Measurements from ENCODE around the gene SLC6A9.
A peak's percentile ranks its signal among the peaks of the same experiment; 100 is the strongest.

Gene SLC6A9

GRCh38 chr1:44047131-44047530, 15.9 kb upstream of the SLC6A9 start:
- DNase-seq: no peak

DNA sequence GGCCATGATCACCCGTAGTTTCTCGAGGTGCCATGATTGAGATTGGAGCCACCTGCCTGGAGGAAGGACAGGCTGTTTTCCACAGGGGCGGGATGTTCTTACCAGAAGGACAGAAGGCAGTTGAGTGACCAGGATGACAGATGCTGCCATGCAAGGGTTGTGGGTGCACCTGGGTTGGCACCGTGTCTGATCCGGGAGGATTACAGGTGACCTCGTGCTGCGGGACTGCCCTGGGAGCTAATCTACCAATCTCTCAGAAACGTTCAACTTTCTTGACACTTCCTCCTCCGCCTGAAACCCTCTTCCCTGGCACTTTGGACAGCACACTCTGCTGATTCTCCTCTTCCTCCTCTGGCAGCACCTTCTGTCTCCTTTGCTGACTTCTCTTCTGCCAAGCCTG, 13.8 kb upstream of the SLC6A9 start:
- no peak for DNase-seq

DNA sequence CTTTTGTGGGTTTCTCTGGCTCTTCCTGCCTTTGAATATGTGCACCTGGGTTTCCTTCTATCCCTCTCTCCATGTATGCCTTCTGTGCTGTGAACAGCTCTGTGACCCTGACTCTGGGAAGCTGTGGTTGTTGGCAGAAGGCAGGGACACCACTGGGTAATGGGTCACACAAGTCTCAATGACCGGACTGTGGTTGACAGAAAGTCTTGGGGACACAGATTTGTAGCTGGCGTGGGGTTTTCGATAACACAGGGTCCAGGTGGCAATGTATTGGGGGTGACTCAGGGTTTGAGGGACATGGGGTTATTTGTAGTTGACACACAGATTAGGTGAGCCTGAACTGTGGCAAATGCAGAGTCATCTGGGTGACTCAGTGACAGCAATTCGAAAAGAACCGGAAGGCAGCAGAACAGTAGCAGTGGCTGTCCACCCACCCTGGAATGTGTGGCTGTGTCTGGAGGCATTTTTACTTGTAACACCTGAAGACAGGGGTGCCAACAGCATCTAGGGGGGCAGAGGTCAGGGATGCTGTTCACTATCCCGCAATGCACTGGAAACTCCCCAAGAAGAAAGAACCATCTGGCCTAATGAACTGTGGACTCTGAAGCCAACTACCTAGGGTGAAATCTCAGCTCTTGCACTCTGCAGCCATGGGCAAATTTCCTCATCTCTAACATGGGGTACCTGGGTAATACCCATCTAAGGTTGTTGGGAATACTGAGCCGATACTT, 13.0 kb upstream of the SLC6A9 start:
- DNase-seq: no peak

DNA sequence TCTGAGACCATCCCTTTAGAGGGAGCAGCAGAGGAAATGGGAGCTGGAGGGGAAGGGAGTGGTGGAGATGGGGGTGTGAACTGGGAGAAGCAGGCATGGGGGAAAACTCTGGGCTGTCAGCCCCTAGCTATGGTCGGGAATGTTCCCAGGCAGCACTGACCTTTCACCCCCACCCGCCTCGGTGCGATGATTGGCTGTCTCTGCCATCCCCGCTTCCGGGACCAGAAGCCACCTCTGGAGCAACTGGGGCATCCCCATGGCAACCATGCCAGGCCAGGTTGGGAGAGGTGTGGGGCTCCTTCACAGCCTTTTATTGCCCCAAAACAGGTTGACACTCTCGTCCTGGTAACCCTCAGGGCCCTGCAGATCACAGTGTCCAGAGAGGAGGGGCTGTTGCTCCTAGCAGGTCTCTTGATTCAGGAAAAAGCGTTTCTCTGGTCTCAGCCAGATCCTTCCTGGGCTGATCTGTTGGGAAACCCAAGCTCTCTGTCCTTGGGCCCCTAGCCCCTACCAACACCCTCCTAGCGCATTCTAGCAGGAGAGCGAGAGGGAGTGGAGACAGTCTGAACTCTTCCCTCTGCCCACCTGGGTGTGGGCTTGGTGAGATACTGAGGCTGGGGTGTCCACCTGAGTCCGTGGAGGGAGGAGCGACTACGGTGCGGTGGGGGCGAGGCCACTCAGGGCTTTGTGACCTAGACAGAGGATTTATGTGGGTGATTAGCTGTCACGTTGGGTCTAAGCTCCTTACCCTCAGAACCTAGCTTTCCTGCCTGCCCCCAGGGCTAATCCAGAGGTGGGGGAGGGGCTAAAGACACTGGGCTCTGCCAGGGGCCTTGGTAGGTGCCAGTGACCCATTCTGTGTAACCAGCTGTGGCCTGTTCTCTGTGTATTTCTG, 12.2 kb upstream of the SLC6A9 start:
- no peak for DNase-seq

GRCh38 chr1:44040846-44041245, 9.6 kb upstream of the SLC6A9 start:
- no peak for DNase-seq

GRCh38 chr1:44040418-44040817, 9.2 kb upstream of the SLC6A9 start:
- DNase-seq: no peak

GRCh38 chr1:44038876-44039657, 7.8 kb upstream of the SLC6A9 start:
- no peak for DNase-seq

DNA sequence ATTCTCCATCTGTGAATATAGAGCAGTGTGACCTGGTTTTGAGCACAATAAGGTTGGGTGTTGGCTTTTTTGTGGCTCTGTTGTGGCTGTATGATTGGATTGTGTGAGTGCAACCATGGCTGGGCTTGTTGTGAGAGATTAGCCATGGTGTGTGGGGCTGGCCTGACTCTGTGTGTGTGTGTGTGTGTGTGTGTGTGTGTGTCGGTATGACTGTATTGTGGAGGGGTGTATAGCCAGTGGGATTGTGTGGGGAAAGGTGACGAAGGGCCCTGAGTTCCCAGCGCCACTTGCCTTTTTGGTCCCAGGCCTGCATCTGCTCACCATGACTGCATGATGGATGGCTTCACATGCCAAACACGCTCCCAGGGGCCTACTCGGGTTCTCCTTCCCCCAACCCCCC, 5.9 kb upstream of the SLC6A9 start:
- DNase-seq: no peak

DNA sequence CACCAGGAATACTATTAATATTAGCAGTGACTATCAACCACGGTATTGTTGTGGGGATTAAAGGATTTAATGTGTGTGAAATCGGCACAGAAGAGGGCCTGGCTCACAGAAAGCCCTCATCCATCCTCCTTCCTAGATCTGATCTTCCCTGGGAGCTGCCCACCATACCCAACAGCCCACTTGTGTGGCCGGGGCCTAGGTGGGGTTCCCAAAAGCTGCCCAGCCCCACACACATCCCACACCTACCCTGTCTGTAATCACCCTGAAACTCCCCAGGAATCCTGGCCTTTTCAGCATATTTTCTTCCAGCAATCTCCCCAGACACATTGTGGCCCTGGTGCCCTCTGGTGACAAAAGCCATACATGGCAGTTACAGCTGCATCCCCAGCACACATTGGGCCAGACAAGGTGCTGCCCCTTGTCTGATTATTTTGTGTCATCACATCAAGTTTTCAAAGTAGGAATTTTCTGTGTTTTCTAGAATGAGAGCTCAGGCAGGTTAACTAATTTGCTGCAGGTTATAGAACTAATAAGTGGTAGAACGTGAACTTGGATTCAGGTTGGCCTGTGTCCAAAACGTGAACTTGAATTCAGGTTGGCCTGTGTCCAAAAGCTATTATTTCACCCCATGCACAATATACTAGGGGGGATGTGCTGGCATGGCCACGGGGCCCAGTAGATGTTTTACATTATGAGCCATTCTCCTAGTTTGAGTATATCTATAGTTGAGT, 5.3 kb upstream of the SLC6A9 start:
- peak; percentile 59 for DNase-seq

DNA sequence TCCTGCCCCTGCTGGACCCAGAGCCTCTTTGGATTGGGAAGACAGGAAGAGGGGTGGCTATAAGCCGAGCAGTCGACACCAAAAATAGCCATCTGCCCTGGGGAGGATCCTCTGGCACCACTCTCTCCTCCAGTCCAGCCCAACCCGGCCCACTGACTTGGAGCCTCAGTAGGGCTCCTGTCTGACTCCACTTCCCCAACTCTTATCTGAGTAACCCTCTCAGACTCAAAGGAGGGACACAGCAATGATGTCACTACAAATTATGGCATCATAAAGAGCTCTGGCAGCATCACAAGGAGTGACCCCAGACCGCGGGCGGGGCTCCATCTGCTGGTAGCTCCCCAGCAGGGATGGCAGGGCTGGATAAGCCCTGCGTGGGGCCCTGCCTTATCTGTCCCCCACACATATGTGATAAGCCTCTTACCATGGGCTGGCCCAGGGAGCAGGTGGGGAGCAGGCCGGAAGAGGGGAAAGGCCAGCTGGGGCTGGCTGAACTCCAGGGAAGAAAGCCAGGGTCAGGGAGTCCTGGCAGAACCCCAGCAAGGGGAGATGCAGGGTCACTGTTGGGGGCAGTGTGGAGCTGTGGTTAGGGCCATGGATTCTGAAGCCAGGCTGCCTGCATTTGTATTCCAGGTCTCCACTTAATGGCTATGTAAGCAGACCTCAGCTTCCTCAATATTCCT, 4.6 kb upstream of the SLC6A9 start:
- no peak for DNase-seq

GRCh38 chr1:44034976-44035716, 3.9 kb upstream of the SLC6A9 start:
- DNase-seq: no peak

GRCh38 chr1:44034423-44034822, 3.2 kb upstream of the SLC6A9 start:
- DNase-seq: no peak

DNA sequence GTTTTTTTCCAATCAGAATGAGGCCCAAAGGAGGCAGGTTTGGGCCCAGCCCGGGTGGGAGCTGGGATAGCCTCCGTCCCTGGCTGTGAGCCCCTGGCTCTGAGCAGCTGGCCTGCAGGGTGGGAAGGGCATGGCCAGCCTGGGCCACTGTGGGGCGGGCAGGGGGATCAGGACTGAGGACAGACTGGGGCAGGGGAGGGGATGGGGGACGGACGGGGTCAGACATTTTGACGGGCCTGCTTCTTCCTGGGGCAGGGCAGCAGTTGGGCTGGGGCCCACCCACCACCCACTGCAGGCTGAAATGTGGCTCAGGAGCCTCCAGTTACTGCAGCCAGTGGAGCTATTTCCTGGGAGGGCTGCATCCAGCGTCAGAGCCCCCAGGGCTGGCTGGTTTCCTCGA, 2.5 kb upstream of the SLC6A9 start:
- no peak for DNase-seq

DNA sequence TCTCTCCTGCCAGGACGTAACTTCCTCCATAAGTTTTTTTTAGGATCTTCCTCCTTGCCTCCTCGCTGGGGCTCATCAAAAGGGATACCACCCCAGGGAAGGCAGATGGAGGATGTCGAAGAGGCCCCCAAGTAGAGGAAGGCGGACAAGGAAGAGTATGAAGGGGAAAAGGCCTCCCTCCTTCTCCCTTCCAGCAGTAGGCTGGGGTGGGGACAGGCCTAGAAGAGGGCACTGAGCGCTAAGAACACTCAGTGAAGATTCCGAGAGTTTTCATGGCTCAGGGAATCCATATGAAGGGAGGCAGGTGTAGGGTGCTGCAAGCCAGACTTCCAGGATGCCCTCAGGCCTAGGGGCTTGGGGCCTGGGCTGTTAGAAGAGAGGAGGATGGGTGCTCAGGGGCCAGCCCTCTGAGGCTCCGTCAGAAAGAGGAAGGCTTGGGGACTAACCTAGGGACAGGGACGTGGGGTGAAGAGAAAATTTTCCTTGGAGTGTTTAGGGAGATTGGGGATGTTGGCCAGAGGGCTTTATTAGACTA, 1.8 kb upstream of the SLC6A9 start:
- no peak for DNase-seq

DNA sequence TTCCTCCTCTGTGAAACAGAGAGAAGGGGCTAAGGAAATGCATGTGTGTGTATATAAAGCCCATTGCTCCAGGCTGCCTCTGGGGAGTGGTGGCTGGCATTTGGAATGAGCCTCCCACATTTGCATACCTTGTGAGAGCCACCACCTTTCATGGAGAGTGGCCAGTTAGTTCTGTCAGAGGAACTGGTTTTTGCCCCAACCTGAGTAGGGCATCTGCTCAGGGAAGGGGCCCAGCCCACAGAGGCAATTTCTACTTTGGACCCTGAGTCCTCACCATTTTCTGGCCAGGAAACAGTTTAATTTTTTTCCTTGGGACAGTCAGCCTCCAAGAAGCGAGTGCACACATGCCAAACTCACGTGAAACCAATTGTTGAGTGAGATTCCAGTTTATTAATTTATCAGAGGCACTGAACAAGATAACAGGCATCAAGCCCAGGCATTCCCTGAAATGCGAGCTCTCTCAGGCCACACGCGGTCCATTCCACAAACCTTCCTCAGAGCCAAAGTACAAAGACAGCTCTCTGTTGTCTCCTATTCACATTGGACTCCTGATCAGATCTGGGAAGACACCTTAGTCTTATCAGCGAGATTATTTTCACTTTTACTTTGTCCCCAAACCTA, 1.0 kb upstream of the SLC6A9 start:
- no peak for DNase-seq

DNA sequence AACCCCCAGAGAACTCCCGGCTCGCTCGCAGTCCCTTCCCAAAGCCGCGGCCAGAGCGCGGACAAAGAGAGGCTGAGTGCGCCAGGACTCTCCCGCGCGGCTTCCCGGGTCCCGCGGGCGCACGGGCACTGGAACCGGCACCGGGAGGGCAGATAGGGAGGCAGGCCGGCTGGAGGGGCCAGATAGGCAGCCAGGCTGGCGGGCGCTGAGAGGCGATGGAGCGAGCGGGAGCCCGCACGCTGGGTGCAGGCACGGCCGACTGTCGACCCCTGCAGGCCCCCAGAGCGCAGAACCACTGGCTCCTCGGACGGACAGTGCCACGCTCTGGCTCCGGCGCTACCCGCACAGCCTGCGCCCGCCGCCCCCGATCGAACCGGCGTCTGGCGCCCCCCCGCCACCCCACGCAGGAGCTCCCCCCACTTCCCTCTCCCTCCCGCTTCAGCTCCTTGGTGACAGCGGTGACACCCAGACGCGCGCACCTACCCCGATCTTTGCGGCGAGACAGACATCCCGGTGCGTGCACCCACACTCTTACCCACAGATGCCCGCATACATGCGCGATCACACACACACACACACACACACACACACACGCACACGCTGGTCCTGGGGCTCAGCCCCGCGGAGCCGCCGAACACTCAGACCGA, 534 bp downstream of the SLC6A9 start:
- DNase-seq: peak; percentile 64

DNA sequence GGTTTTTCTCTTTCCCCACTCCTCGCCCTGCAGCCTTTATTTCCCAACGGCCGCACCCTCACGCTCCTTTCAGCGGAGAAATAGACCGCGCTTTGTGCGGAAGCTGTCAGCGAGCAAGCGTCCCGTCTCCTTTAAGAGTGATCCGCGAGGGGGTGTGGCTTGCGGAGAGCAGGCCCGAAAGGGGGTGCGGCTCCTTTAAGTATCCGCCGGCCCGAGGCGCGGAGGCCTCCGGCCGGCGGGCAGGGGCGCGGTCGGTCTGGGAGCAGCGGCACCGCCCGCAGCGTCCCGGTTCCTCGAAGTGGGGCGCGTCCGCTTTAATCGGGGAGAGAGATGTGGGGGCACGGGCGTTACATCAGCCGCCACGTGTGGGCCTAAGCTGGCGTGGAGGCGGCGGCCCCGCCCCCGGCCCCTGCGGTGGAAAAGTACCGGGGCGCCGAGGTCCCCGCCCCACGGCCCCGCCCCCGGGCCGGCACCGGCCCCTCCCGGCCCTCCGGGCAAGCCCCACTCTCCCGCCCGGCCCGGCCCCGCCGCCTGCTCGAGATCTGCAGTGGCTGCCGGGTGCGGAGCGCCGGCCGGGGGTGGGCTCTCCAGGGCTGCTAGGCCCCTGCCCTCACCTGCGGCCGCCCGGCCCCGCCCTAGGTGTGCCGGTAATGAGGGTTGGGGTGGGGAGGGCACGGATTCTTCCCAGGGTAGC, 1.2 kb downstream of the SLC6A9 start:
- DNase-seq: peak; percentile 81

- DNase-seq: no peak
Measured at GRCh38 chr1:44029260-44029910, 1.9 kb downstream of the SLC6A9 start.

GRCh38 chr1:44027320-44027719, 3.9 kb downstream of the SLC6A9 start:
- DNase-seq: no peak

Measured in NCI-H1092 treated with DMSO at 0.1 percent for 48 hours (cell line).